ENCODE results near the gene PAQR7. TPM values are rescaled to one million over a fixed set of nuclear protein-coding genes. Genes with fewer than 3 reads are reported as not detected.

Gene PAQR7

DNA sequence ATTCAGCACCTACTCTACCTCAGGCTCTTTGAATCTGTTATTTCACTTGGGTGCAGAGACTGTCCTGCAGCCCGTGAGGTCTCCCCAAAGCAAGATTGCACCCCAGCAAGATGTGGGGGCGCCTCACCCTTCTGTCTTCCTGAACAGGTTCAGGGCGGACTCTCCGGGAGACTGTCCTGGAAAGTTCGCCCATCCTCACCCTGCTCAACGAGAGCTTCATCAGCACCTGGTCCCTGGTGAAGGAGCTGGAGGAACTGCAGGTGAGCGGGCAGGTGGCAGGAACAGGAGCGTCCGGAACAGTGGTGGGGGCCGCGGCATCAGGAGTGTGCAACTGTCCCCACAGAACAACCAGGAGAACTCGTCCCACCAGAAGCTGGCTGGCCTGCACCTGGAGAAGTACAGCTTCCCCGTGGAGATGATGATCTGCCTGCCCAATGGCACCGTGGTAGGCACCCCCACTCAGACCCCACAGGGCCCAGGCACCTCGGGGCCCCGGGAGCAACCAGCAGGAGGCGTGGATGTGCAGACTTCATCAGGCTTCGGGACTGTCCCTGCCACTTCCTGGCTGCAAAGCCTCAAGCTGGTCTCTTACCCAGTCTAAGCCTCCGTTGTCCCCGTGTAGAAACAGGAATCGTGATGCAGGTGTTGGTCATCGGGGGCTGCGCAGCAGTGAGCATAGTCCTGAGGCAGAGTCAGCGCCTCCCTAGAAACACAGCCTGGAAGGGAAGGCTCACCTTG lies 61.6 kb downstream of the PAQR7 start:
- no peak overlapping the region for H2BK15ac ChIP-seq (ENCODE audit: low read depth, poor library complexity, severe bottlenecking)
- H3K36me3 ChIP-seq (ENCODE audit: control insufficient read depth in 1 of 2, insufficient read depth in 2 of 2, low read depth in 1 of 2, low read length in 2 of 2), result peaks cover 60 to 78% of the 10 kb centered on the region in 2 experiments
- no peak overlapping the region for H4K91ac ChIP-seq (ENCODE audit: low read length)
- no peak overlapping the region for H3K4me3 ChIP-seq (ENCODE audit: insufficient read depth in 1 of 2, low read depth in 1 of 2, low read length in 2 of 2)
- no peak overlapping the region for H3K14ac ChIP-seq (ENCODE audit: low read length in 2 of 2)
- H2AFZ ChIP-seq (ENCODE audit: low read depth, low read length), result no peak overlapping the region
- no peak for DNase-seq
- H4K8ac ChIP-seq (ENCODE audit: low read length), result no peak overlapping the region
- no peak overlapping the region for H3K27ac ChIP-seq (ENCODE audit: low read length, poor library complexity, severe bottlenecking)
- H3K4ac ChIP-seq (ENCODE audit: low read depth in 1 of 2, low read length in 2 of 2), result no peak overlapping the region
- no peaks in the 10 kb centered on the region for H3K27me3 ChIP-seq (ENCODE audit: control insufficient read depth in 1 of 2, insufficient read depth in 1 of 2, low read length in 2 of 2)
- H2AK5ac ChIP-seq (ENCODE audit: low read length, severe bottlenecking), result no peak overlapping the region
- H3K23ac ChIP-seq (ENCODE audit: low read length in 2 of 2), result no peak overlapping the region
- H2BK5ac ChIP-seq (ENCODE audit: low read depth, low read length, poor library complexity, severe bottlenecking), result no peak overlapping the region
- WGBS, result 97% methylated on average over 24 of the region's 24 CpGs
- no peak overlapping the region for H2BK12ac ChIP-seq (ENCODE audit: low read length in 2 of 2)
- no peaks in the 10 kb centered on the region for H3K9me3 ChIP-seq (ENCODE audit: control insufficient read depth, low read length)
- no peak overlapping the region for H3K9ac ChIP-seq (ENCODE audit: low read length)
- peaks cover 3% of the 10 kb centered on the region for H3K79me1 ChIP-seq (replicated peaks; ENCODE audit: low read length, poor library complexity, severe bottlenecking)
- no peak overlapping the region for H3K4me2 ChIP-seq (ENCODE audit: low read length, poor library complexity, severe bottlenecking)
- no peak overlapping the region for H2BK120ac ChIP-seq (ENCODE audit: low read depth, low read length)
- H3K18ac ChIP-seq (ENCODE audit: low read depth in 1 of 2, low read length in 2 of 2), result no peak overlapping the region
- peaks cover 13% of the 10 kb centered on the region for H3K4me1 ChIP-seq (ENCODE audit: control insufficient read depth, insufficient read depth, low read depth, low read length)

DNA sequence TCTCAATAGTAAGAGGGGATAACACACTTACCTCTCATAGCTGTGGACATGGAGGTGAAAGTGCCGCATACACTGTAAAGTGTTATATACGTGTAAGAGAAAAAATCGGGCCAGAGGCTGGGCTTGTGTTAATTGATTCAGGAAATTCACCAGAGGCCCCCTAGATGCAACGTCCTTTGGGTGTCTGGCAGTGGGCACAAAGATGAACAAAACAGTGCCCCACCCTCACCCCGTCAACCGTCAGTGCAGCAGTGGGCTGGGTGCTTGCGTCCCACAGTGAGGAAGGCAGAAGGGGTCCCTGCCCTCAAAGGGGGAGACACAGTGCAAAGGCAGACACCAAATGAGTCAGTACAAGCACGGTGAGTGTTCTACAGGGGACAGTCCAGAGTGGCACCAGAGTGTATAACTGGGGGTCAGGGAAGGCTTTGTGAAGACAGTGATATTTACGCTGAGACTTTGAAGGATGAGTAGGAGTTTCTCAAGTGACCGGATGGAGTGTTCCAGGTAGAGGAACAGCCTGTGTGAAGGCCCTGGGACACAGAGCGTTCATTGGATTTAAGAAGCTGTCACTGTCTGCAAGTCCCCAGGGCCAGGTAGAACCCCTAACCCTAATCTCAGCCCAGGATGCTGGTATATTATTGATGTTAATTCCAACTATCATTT lies 62.3 kb downstream of the PAQR7 start:
- H3K9ac ChIP-seq (ENCODE audit: low read length), result no peak overlapping the region
- no peak overlapping the region for H2BK5ac ChIP-seq (ENCODE audit: low read depth, low read length, poor library complexity, severe bottlenecking)
- no peak for DNase-seq
- no peak overlapping the region for H4K8ac ChIP-seq (ENCODE audit: low read length)
- no peak overlapping the region for H3K4me3 ChIP-seq (ENCODE audit: insufficient read depth in 1 of 2, low read depth in 1 of 2, low read length in 2 of 2)
- no peak overlapping the region for H3K4ac ChIP-seq (ENCODE audit: low read depth in 1 of 2, low read length in 2 of 2)
- no peak overlapping the region for H4K91ac ChIP-seq (ENCODE audit: low read length)
- no peak overlapping the region for H3K4me2 ChIP-seq (ENCODE audit: low read length, poor library complexity, severe bottlenecking)
- H3K9me3 ChIP-seq (ENCODE audit: control insufficient read depth, low read length), result no peaks in the 10 kb centered on the region
- peaks cover 67 to 83% of the 10 kb centered on the region in 2 experiments for H3K36me3 ChIP-seq (ENCODE audit: control insufficient read depth in 1 of 2, insufficient read depth in 2 of 2, low read depth in 1 of 2, low read length in 2 of 2)
- no peak overlapping the region for H3K27ac ChIP-seq (ENCODE audit: low read length, poor library complexity, severe bottlenecking)
- 81% methylated on average over 10 of the region's 11 CpGs for WGBS
- peaks cover 8% of the 10 kb centered on the region for H3K4me1 ChIP-seq (ENCODE audit: control insufficient read depth, insufficient read depth, low read depth, low read length)
- H3K18ac ChIP-seq (ENCODE audit: low read depth in 1 of 2, low read length in 2 of 2), result no peak overlapping the region
- H3K23ac ChIP-seq (ENCODE audit: low read length in 2 of 2), result no peak overlapping the region
- no peak overlapping the region for H2BK15ac ChIP-seq (ENCODE audit: low read depth, poor library complexity, severe bottlenecking)
- H2BK12ac ChIP-seq (ENCODE audit: low read length in 2 of 2), result no peak overlapping the region
- no peak overlapping the region for H3K14ac ChIP-seq (ENCODE audit: low read length in 2 of 2)
- no peak overlapping the region for H2AFZ ChIP-seq (ENCODE audit: low read depth, low read length)
- H3K27me3 ChIP-seq (ENCODE audit: control insufficient read depth in 1 of 2, insufficient read depth in 1 of 2, low read length in 2 of 2), result no peaks in the 10 kb centered on the region
- no peak overlapping the region for H2BK120ac ChIP-seq (ENCODE audit: low read depth, low read length)
- no peak overlapping the region for H2AK5ac ChIP-seq (ENCODE audit: low read length, severe bottlenecking)
- peaks cover 3% of the 10 kb centered on the region for H3K79me1 ChIP-seq (replicated peaks; ENCODE audit: low read length, poor library complexity, severe bottlenecking)

Small RNA genes within 50 kb of the gene (small RNA-seq; reads per million reads assigned to genes)
- not detected for gene AL033528.1 (ENCODE audit: low read depth)
- gene RF00019 (ENCODE audit: low read depth), result not detected
- not detected for gene SNRPFP2 (ENCODE audit: low read depth)

Measured in mesenchymal stem cell (in vitro differentiated cells and primary cell).